Ovary (tissue), 3 donors: ENCODE measurements around the gene CCDC66.

Experiments
- CTCF ChIP-seq, 3 donors: fragments of 450-650 bp in 2 of 3; fragments of 200-600 bp in 1 of 3; IDR thresholded peaks; one replicate each; pipeline versions ENCODE4 v1.5.1 to v1.8.0; 2016 to 2022; ENCODE audit warnings: antibody characterized with exemption in 3 of 3, mild to moderate bottlenecking in 1 of 3
- EP300 ChIP-seq: sonication (generic); formaldehyde crosslinking; IDR thresholded peaks from one replicate; pipeline ENCODE4 v1.6.1; 2017; ENCODE audit warnings: antibody characterized with exemption
- POLR2A ChIP-seq: fragments of 450-650 bp; IDR thresholded peaks from one replicate; pipeline ENCODE4 v1.6.1; 2017; ENCODE audit warnings: antibody characterized with exemption, mild to moderate bottlenecking, moderate library complexity
- donor health status: DM: no; HTN: no; CAD: no.

DNA sequence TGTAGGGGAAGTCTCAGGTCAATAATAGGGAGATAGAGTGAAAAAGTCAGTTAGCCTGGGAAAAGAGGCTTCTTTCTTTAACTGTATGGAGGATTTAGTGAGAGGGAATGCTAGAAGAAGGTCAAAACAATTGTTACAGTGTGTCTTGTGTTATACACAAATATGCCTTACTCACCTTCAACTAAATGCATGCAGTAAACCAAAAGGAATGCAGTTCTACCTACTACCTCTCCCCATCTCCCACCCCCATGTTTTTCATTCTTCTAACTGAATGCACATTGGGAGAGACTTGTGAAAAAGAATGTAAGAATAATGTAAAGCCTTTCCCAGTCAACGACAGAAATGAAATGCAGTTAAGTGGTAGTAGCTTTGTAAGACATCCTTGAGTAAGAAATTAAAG lies 33.8 kb downstream of the CCDC66 start:
- TF ChIP-seq CTCF (IDR thresholded peaks at IDR 0.05) (no peak), POLR2A (no peak), EP300 (no peak)
